Measurements from ENCODE around the gene ZNF511.

The ZNF511 gene

GRCh38 chr10:133285217-133285616 is 23.5 kb upstream of the ZNF511 start:
- Histone ChIP-seq H3K79me2 (ENCODE audit: low read length) (no peaks in the 10 kb centered on the region), H3K9me2 (replicated peaks; ENCODE audit: insufficient read depth, low read length) (no peaks in the 10 kb centered on the region), H2AFZ (ENCODE audit: low read length) (no peak overlapping the region), H3K4me1 (ENCODE audit: low read length) (no peaks in the 10 kb centered on the region), H4K20me1 (ENCODE audit: insufficient read depth, low read length) (no peaks in the 10 kb centered on the region), H3K27ac (ENCODE audit: low read length) (no peak overlapping the region), H3K4me3 (ENCODE audit: low read length) (no peak overlapping the region), H3F3A (ENCODE audit: insufficient read depth, low read length) (no peaks in the 10 kb centered on the region), H3K4me2 (ENCODE audit: low read depth, low read length) (no peak overlapping the region), H3K36me3 (replicated peaks; ENCODE audit: insufficient read depth, low read length) (peaks cover 6% of the 10 kb centered on the region; the same call in 1 of the 2 replicates), H3K9me3 (replicated peaks; ENCODE audit: insufficient read depth, low read length) (no peaks in the 10 kb centered on the region), H3K9ac (ENCODE audit: low read length) (no peak overlapping the region), H3K27me3 (replicated peaks; ENCODE audit: insufficient read depth, low read length) (no peaks in the 10 kb centered on the region)
- peak; percentile 5 for DNase-seq
- TF ChIP-seq CTCF (IDR thresholded peaks at IDR 0.05; ENCODE audit: low read length) (no peak), EZH2phosphoT487 (IDR thresholded peaks at IDR 0.05; ENCODE audit: low read length) (no peak), EZH2 (optimal IDR thresholded peaks at IDR 0.05; ENCODE audit: low read depth, low read length) (no peak)

- Histone ChIP-seq H3K36me3 (replicated peaks; ENCODE audit: insufficient read depth, low read length) (peaks cover 6% of the 10 kb centered on the region; the same call in 1 of the 2 replicates), H3K9me3 (replicated peaks; ENCODE audit: insufficient read depth, low read length) (no peaks in the 10 kb centered on the region), H3K9ac (ENCODE audit: low read length) (no peak overlapping the region), H2AFZ (ENCODE audit: low read length) (no peak overlapping the region), H4K20me1 (ENCODE audit: insufficient read depth, low read length) (no peaks in the 10 kb centered on the region), H3F3A (ENCODE audit: insufficient read depth, low read length) (no peaks in the 10 kb centered on the region), H3K27ac (ENCODE audit: low read length) (no peak overlapping the region), H3K4me1 (ENCODE audit: low read length) (no peaks in the 10 kb centered on the region), H3K9me2 (replicated peaks; ENCODE audit: insufficient read depth, low read length) (no peaks in the 10 kb centered on the region), H3K79me2 (ENCODE audit: low read length) (no peaks in the 10 kb centered on the region), H3K27me3 (replicated peaks; ENCODE audit: insufficient read depth, low read length) (no peaks in the 10 kb centered on the region), H3K4me2 (ENCODE audit: low read depth, low read length) (no peak overlapping the region), H3K4me3 (ENCODE audit: low read length) (no peak overlapping the region)
- TF ChIP-seq EZH2phosphoT487 (IDR thresholded peaks at IDR 0.05; ENCODE audit: low read length) (no peak), CTCF (IDR thresholded peaks at IDR 0.05; ENCODE audit: low read length) (no peak), EZH2 (optimal IDR thresholded peaks at IDR 0.05; ENCODE audit: low read depth, low read length) (no peak)
- DNase-seq, result no peak
Measured at GRCh38 chr10:133286366-133286765, 22.3 kb upstream of the ZNF511 start.

- no peak overlapping the region for H3K4me2 ChIP-seq (ENCODE audit: low read depth, low read length)
- H3K9me3 ChIP-seq (replicated peaks; ENCODE audit: insufficient read depth, low read length), result no peaks in the 10 kb centered on the region
- TF ChIP-seq EZH2 (optimal IDR thresholded peaks at IDR 0.05; ENCODE audit: low read depth, low read length) (no peak), EZH2phosphoT487 (IDR thresholded peaks at IDR 0.05; ENCODE audit: low read length) (no peak), CTCF (IDR thresholded peaks at IDR 0.05; ENCODE audit: low read length) (no peak)
- H3F3A ChIP-seq (ENCODE audit: insufficient read depth, low read length), result no peaks in the 10 kb centered on the region
- H3K4me3 ChIP-seq (ENCODE audit: low read length), result no peak overlapping the region
- no peak overlapping the region for H2AFZ ChIP-seq (ENCODE audit: low read length)
- H3K9me2 ChIP-seq (replicated peaks; ENCODE audit: insufficient read depth, low read length), result no peaks in the 10 kb centered on the region
- no peaks in the 10 kb centered on the region for H3K27me3 ChIP-seq (replicated peaks; ENCODE audit: insufficient read depth, low read length)
- H3K36me3 ChIP-seq (replicated peaks; ENCODE audit: insufficient read depth, low read length), result peaks cover 6% of the 10 kb centered on the region; the same call in 1 of the 2 replicates
- no peak for DNase-seq
- H4K20me1 ChIP-seq (ENCODE audit: insufficient read depth, low read length), result no peaks in the 10 kb centered on the region
- H3K4me1 ChIP-seq (ENCODE audit: low read length), result no peaks in the 10 kb centered on the region
- H3K9ac ChIP-seq (ENCODE audit: low read length), result no peak overlapping the region
- no peak overlapping the region for H3K27ac ChIP-seq (ENCODE audit: low read length)
- no peaks in the 10 kb centered on the region for H3K79me2 ChIP-seq (ENCODE audit: low read length)
Measured at GRCh38 chr10:133287832-133288500, 20.7 kb upstream of the ZNF511 start.
